GM12878 (cell line): ENCODE measurements around the gene DIAPH2. TPM values are rescaled to one million over a fixed set of nuclear protein-coding genes. Genes with fewer than 3 reads are reported as not detected.

Source experiments
- ATAC-seq: fragments of 200-7000 bp; cut with Tn5 transposase; 3 replicates; pipeline ENCODE4 v1.9.1; 2020; ENCODE audit warnings: mild to moderate bottlenecking, moderate library complexity
- BruUV-seq: library from RNA; stranded (reverse); fragments of 400-500 nt; replicated peaks from 2 replicates; lab custom pipeline; 2021; lab: Mats Ljungman, UMichigan
- CTCF ChIA-PET: fragments of 300-600 bp; sonication (Branson Sonifier 250); formaldehyde crosslinking; extraction: SDS; loops from one replicate; lab custom pipeline; 2021; ENCODE audit warnings: inconsistent platforms; lab: Yijun Ruan, JAX
- POLR2A ChIA-PET: fragments of 350-600 bp; formaldehyde crosslinking; extraction: SDS; loops from one replicate; lab custom pipeline; 2021; ENCODE audit warnings: inconsistent platforms; lab: Charles Lee
- RAD21 ChIA-PET: fragments of 300-600 bp; sonication (Branson Sonifier 250); formaldehyde crosslinking; loops from one replicate; lab custom pipeline; 2023; ENCODE audit warnings: antibody characterized with exemption; ENCODE audit not compliant: unreplicated experiment; lab: Charles Lee
- SMC1A ChIA-PET: fragments of 300-600 bp; sonication (Branson Sonifier 250); formaldehyde crosslinking; loops from one replicate; lab custom pipeline; 2023; ENCODE audit not compliant: unreplicated experiment, uncharacterized antibody; lab: Charles Lee
- DNase-seq: peaks from one replicate; pipeline ENCODE4 v3.0.0-alpha.2; 2011; ENCODE audit warnings: low read depth, low spot score
- FAIRE-seq: peaks from 3 replicates; lab custom pipeline; 2011; peaks lifted over from hg19 to GRCh38; lab: Jason Lieb, UNC
- H2AFZ ChIP-seq: 2 replicates; pipeline ENCODE4 v1.6.0; 2011; ENCODE audit warnings: low read depth, low read length, control low read depth; ENCODE audit not compliant: control insufficient read depth
- H3K27ac ChIP-seq: 2 replicates; pipeline ENCODE4 v1.5.1; 2011; ENCODE audit warnings: control low read depth; ENCODE audit not compliant: control insufficient read depth, insufficient read depth
- H3K27me3 ChIP-seq, 2 experiments: replicated peaks in 1 of 2; 2 replicates each; pipeline versions ENCODE4 v1.6.0 to v1.6.1; 2011; ENCODE audit warnings: low read length in 1 of 2; ENCODE audit not compliant: control insufficient read depth in 2 of 2, insufficient read depth in 2 of 2
- H3K36me3 ChIP-seq, 2 experiments: 2 replicates each; pipeline ENCODE4 v1.5.1; 2011; ENCODE audit warnings: low read length in 1 of 2; ENCODE audit not compliant: control insufficient read depth in 2 of 2, insufficient read depth in 2 of 2
- H3K4me1 ChIP-seq: 2 replicates; pipeline ENCODE4 v1.6.1; 2011; ENCODE audit warnings: mild to moderate bottlenecking, low read length, moderate library complexity, mixed read lengths; ENCODE audit not compliant: control insufficient read depth, insufficient read depth
- H3K4me2 ChIP-seq: 2 replicates; pipeline ENCODE4 v1.6.0; 2011; ENCODE audit warnings: control low read depth; ENCODE audit not compliant: control insufficient read depth, insufficient read depth
- H3K4me3 ChIP-seq: fragments of 200-600 bp; sonication (generic); 2 replicates; pipeline ENCODE4 v1.5.1; 2016
- H3K79me2 ChIP-seq: 2 replicates; pipeline ENCODE4 v1.6.0; 2011; ENCODE audit warnings: low read length; ENCODE audit not compliant: control insufficient read depth, insufficient read depth
- H3K9ac ChIP-seq: 2 replicates; pipeline ENCODE4 v1.8.0; 2011; ENCODE audit warnings: low read length, control low read depth, mixed read lengths; ENCODE audit not compliant: control insufficient read depth, insufficient read depth
- H3K9me3 ChIP-seq: replicated peaks from 3 replicates; pipeline ENCODE4 v1.5.1; 2011; ENCODE audit warnings: mild to moderate bottlenecking, low read length; ENCODE audit not compliant: control insufficient read depth, insufficient read depth
- H4K20me1 ChIP-seq: 2 replicates; pipeline ENCODE4 v1.6.0; 2011; ENCODE audit not compliant: control insufficient read depth, insufficient read depth
- CHD1 ChIP-seq: IDR thresholded peaks from 2 replicates; pipeline ENCODE4 v1.6.1; 2012; ENCODE audit warnings: low read depth, low read length, improper control_type of control experiment
- ETV6 ChIP-seq, 2 experiments: fragments of 450-650 bp in 1 of 2; IDR thresholded peaks in 1 of 2; conservative IDR thresholded peaks in 1 of 2; 2 replicates each; pipeline ENCODE4 v1.6.1; 2014; ENCODE audit warnings: antibody characterized with exemption in 1 of 2, borderline replicate concordance in 1 of 2, low read depth in 1 of 2, mild to moderate bottlenecking in 1 of 2, moderate library complexity in 1 of 2
- NFXL1 ChIP-seq: fragments of 450-650 bp; IDR thresholded peaks from 2 replicates; pipeline ENCODE4 v1.6.1; 2017; ENCODE audit warnings: antibody characterized with exemption, mild to moderate bottlenecking, borderline replicate concordance
- RAD51 ChIP-seq: fragments of 450-650 bp; IDR thresholded peaks from 2 replicates; pipeline ENCODE4 v1.6.1; 2016; ENCODE audit warnings: moderate library complexity, mild to moderate bottlenecking, inconsistent platforms
- RFX5 ChIP-seq: IDR thresholded peaks from 2 replicates; pipeline ENCODE4 v1.6.1; 2011; ENCODE audit warnings: low read depth, low read length, improper control_type of control experiment
- SKIL ChIP-seq: fragments of 450-650 bp; IDR thresholded peaks from 2 replicates; pipeline ENCODE4 v1.6.1; 2017; ENCODE audit warnings: mild to moderate bottlenecking, low read depth, inconsistent platforms; ENCODE audit not compliant: poor library complexity, severe bottlenecking
- TARDBP ChIP-seq: IDR thresholded peaks from 2 replicates; pipeline ENCODE4 v1.6.1; 2016; ENCODE audit warnings: borderline replicate concordance
- TCF7 ChIP-seq: IDR thresholded peaks from 2 replicates; pipeline ENCODE4 v1.6.1; 2014; ENCODE audit warnings: antibody characterized with exemption, borderline replicate concordance
- ZNF24 ChIP-seq: fragments of 450-650 bp; IDR thresholded peaks from 2 replicates; pipeline ENCODE4 v1.6.1; 2017; ENCODE audit warnings: antibody characterized with exemption, mild to moderate bottlenecking
- WGBS: methylation state at CpG from one replicate; pipeline ENCODE4 v1.1.6; 2016; ENCODE audit warnings: low lambda C conversion rate; ENCODE audit not compliant: insufficient replicate concordance, insufficient coverage; ENCODE audit errors: missing lambda C conversion rate; 5-methylcytosine and 5-hydroxymethylcytosine counted together
- in situ Hi-C: fragments of 300-500 bp; cut with MboI; formaldehyde crosslinking; loops from 9 replicates; pipeline ENCODE4 v1.14.3; 2018; ENCODE audit warnings: mixed read lengths
- intact Hi-C: fragments of 100-400 bp; cut with micrococcal nuclease; formaldehyde crosslinking; loops from one replicate; pipeline ENCODE4 v1.14.2; 2022; ENCODE audit not compliant: unreplicated experiment
- polyA plus RNA-seq, 11 experiments: library from polyadenylated mRNA; depleted of rRNA in 4 of 11; unstranded in 6 of 11; stranded (reverse) in 5 of 11; fragments of >200 nt; fragmentation: Nextera tagmentation in 4 of 11; fragmentation: Illumina TruSeq in 1 of 11; extraction: Ambion mirVana in 4 of 11; extraction: Trizol in 1 of 11; gene quantifications; 1 replicate in 1 of 11; 2 replicates in 10 of 11; pipeline versions ENCODE4 v1.2.1 to v1.2.3, GENCODE V29; 2011 to 2016; ENCODE audit warnings: inconsistent platforms in 2 of 11, missing spikeins in 2 of 11, low read depth in 1 of 11
- total RNA-seq, 4 experiments: library from RNA; depleted of rRNA in 3 of 4; stranded (reverse); fragments of >200 nt in 3 of 4; fragmentation: Illumina TruSeq in 1 of 4; extraction: Trizol in 1 of 4; gene quantifications; 2 replicates each; pipeline versions ENCODE4 v1.2.1 to v1.2.3, GENCODE V29; 2013 to 2021

Gene DIAPH2
- total and polyA plus RNA-seq, 10 of the 15 experiments (the other 5 are each of a cell fraction or from before 2014, with no cell fraction given): 2.2 to 16.6 (median 8.8) TPM

- Histone ChIP-seq H4K20me1 (no peaks in the 10 kb centered on the region), H3K4me1 (no peaks in the 10 kb centered on the region), H3K27me3 (no peaks in the 10 kb centered on the region), H3K4me2 (no peak overlapping the region), H3K9me3 (no peaks in the 10 kb centered on the region), H3K36me3 (no peaks in the 10 kb centered on the region), H3K9ac (no peak overlapping the region), H3K27ac (no peak overlapping the region), H3K4me3 (no peak overlapping the region), H2AFZ (no peak overlapping the region), H3K79me2 (no peaks in the 10 kb centered on the region)
- ChIA-PET POLR2A (no interaction called here), SMC1A (interaction anchor here (1.6 kb wide), 1 partner anchor 9 kb away, joined by 5 read pairs; no protein-coding TSS in a partner anchor), RAD21 (no interaction called here), CTCF (interaction anchor here (0.8 to 0.9 kb wide), 2 partner anchors 20 to 21 kb away, joined by 3 read pairs; no protein-coding TSS in a partner anchor)
- in situ Hi-C loops (no loop called here), intact Hi-C loops (no loop called here)
- no peak for TF ChIP-seq CHD1
- TF ChIP-seq RAD51: no peak
- TF ChIP-seq ETV6 (conservative IDR thresholded peaks at IDR 0.05 in 1 of 2, IDR thresholded peaks at IDR 0.05 in 1 of 2; ENCODE audit: borderline replicate concordance in 1 of 2, low read depth in 1 of 2): no peak
- no peak for TF ChIP-seq TARDBP
- no peak for TF ChIP-seq RFX5
- no peak for TF ChIP-seq NFXL1
- TF ChIP-seq ZNF24: no peak
- no peak for TF ChIP-seq TCF7
- no peak for TF ChIP-seq SKIL
- FAIRE-seq: no peak
- no TSS peak for BruUV-seq
- DNase-seq: no peak
- 38% methylated on average over 3 of the region's 3 CpGs for WGBS
- no peak for ATAC-seq
Observed at GRCh38 chrX:97126020-97126419, 441.4 kb downstream of the DIAPH2 start.
